HCT116 (cell line): ENCODE results near the gene VIPR2. TPM values are rescaled to one million over a fixed set of nuclear protein-coding genes. Genes with fewer than 3 reads are reported as not detected.
"Not testable (repeated sequence)": the region's sequence is repeated elsewhere in the genome, so short reads cannot be mapped to it uniquely, and the experiment has no call there.

ENCODE experiments used
- ATAC-seq: fragments of 200-7000 bp; cut with Tn5 transposase; 2 replicates; pipeline ENCODE4 v1.9.1; 2020; ENCODE audit warnings: mild to moderate bottlenecking, moderate library complexity
- BruUV-seq: library from RNA; stranded (reverse); fragments of 400-500 nt; replicated peaks from 2 replicates; lab custom pipeline; 2021; lab: Mats Ljungman, UMichigan
- CTCF ChIA-PET: fragments of 300-600 bp; sonication (Branson Sonifier 250); formaldehyde crosslinking; loops from one replicate; lab custom pipeline; 2021; ENCODE audit warnings: antibody characterized with exemption; lab: Charles Lee
- POLR2A ChIA-PET: fragments of 300-600, 350-600 bp; sonication (Branson Sonifier 250); formaldehyde crosslinking; loops from one replicate; lab custom pipeline; 2021; ENCODE audit warnings: antibody characterized with exemption; lab: Charles Lee
- RAD21 ChIA-PET, 2 experiments: fragments of 300-600 bp; sonication (Branson Sonifier 250); formaldehyde crosslinking; loops; one replicate each; lab custom pipeline; 2023; ENCODE audit warnings: low total read pairs in 2 of 2; ENCODE audit not compliant: uncharacterized antibody in 2 of 2, unreplicated experiment in 2 of 2, low non-redundant PET in 1 of 2; lab: Charles Lee
- DNase-seq: peaks from one replicate; pipeline ENCODE4 v3.0.0-alpha.2; 2010; ENCODE audit warnings: low read depth, low spot score
- H2AFZ ChIP-seq: fragments of 200-600 bp; shearing (Covaris generic), sonication (generic); 2 replicates; pipeline ENCODE4 v1.6.1; 2017; ENCODE audit warnings: low read depth, mixed run types, mixed read lengths, antibody characterized with exemption, low read length; ENCODE audit not compliant: poor library complexity, severe bottlenecking
- H3K27ac ChIP-seq: 2 replicates; pipeline ENCODE4 v1.5.1; 2012; ENCODE audit warnings: low read depth, low read length
- H3K27me3 ChIP-seq: fragments of 200-600 bp; sonication (generic); 2 replicates; pipeline ENCODE4 v1.6.1; 2016; ENCODE audit warnings: mixed run types, low read length, mixed read lengths; ENCODE audit not compliant: insufficient read depth
- H3K36me3 ChIP-seq, 2 experiments: fragments of 200-500 bp in 1 of 2; fragments of 200-600 bp in 1 of 2; sonication (Bioruptor generic) in 1 of 2; sonication (generic) in 1 of 2; 2 replicates each; pipeline versions ENCODE4 v1.5.1 to v1.6.1; 2014 to 2016; ENCODE audit warnings: low read length in 2 of 2, inconsistent platforms in 1 of 2, mixed read lengths in 1 of 2, mixed run types in 1 of 2; ENCODE audit not compliant: insufficient read depth in 2 of 2, control insufficient read depth in 1 of 2
- H3K4me1 ChIP-seq, 2 experiments: fragments of 200-600 bp in 1 of 2; sonication (generic) in 1 of 2; 2 replicates each; pipeline versions ENCODE4 v1.5.1 to v1.6.1; 2012 to 2017; ENCODE audit warnings: low read length in 2 of 2, inconsistent platforms in 1 of 2, mild to moderate bottlenecking in 1 of 2, mixed read lengths in 1 of 2, mixed run types in 1 of 2, moderate library complexity in 1 of 2; ENCODE audit not compliant: insufficient read depth in 2 of 2, control insufficient read depth in 1 of 2
- H3K4me2 ChIP-seq: fragments of 200-600 bp; sonication (generic); 2 replicates; pipeline ENCODE4 v1.6.1; 2017; ENCODE audit warnings: mixed run types, low read length, mixed read lengths
- H3K4me3 ChIP-seq, 2 experiments: fragments of 200-600 bp in 1 of 2; sonication (generic) in 1 of 2; replicated peaks in 1 of 2; 2 replicates each; pipeline ENCODE4 v1.5.1; 2011 to 2016; ENCODE audit warnings: low read length in 2 of 2, control low read depth in 1 of 2, low read depth in 1 of 2, mild to moderate bottlenecking in 1 of 2, mixed read lengths in 1 of 2, mixed run types in 1 of 2
- H3K79me2 ChIP-seq: fragments of 200-600 bp; sonication (generic); 2 replicates; pipeline ENCODE4 v1.6.1; 2017; ENCODE audit warnings: mild to moderate bottlenecking, mixed run types, low read length, moderate library complexity, mixed read lengths; ENCODE audit not compliant: insufficient read depth
- H3K9ac ChIP-seq: fragments of 200-600 bp; sonication (generic); 2 replicates; pipeline ENCODE4 v1.6.1; 2016; ENCODE audit warnings: low read length, mixed read lengths
- H3K9me2 ChIP-seq: fragments of 200-600 bp; sonication (generic), shearing (Covaris generic); 2 replicates; pipeline ENCODE4 v1.6.1; 2017; ENCODE audit warnings: mixed run types, mild to moderate bottlenecking, moderate library complexity; ENCODE audit not compliant: insufficient read depth
- H3K9me3 ChIP-seq, 2 experiments: fragments of 200-500 bp in 1 of 2; fragments of 200-600 bp in 1 of 2; sonication (Bioruptor generic) in 1 of 2; sonication (generic) in 1 of 2; 2 replicates each; pipeline ENCODE4 v1.6.1; 2014 to 2017; ENCODE audit warnings: low read length in 2 of 2, mixed read lengths in 2 of 2, inconsistent platforms in 1 of 2, low read depth in 1 of 2, mild to moderate bottlenecking in 1 of 2, mixed run types in 1 of 2, moderate library complexity in 1 of 2; ENCODE audit not compliant: control insufficient read depth in 1 of 2, insufficient read depth in 1 of 2
- H4K20me1 ChIP-seq: fragments of 200-600 bp; sonication (generic), shearing (Covaris generic); 2 replicates; pipeline ENCODE4 v1.6.1; 2017; ENCODE audit warnings: mixed run types, mild to moderate bottlenecking, moderate library complexity; ENCODE audit not compliant: insufficient read depth
- EGR1 ChIP-seq: IDR thresholded peaks from 2 replicates; pipeline ENCODE4 v1.6.1; 2012; ENCODE audit warnings: low read depth
- POLR2A ChIP-seq: IDR thresholded peaks from 2 replicates; pipeline ENCODE4 v1.7.0; 2011; ENCODE audit warnings: borderline replicate concordance; ENCODE audit not compliant: insufficient read depth, insufficient read length; ENCODE audit errors: extremely low read depth
- SIN3A ChIP-seq: IDR thresholded peaks from 2 replicates; pipeline ENCODE4 v1.6.1; 2012; ENCODE audit warnings: low read depth
- YY1 ChIP-seq: IDR thresholded peaks from 2 replicates; pipeline ENCODE4 v1.6.1; 2011; ENCODE audit warnings: low read length, low read depth, moderate library complexity, mild to moderate bottlenecking; ENCODE audit not compliant: insufficient replicate concordance; ENCODE audit errors: extremely low read depth
- intact Hi-C: fragments of 100-400 bp; cut with micrococcal nuclease; formaldehyde crosslinking; loops from 2 replicates; pipeline ENCODE4 v1.10.0; 2022
- total RNA-seq: library from RNA; stranded (reverse); gene quantifications from one replicate; pipeline ENCODE4 v1.2.1, GENCODE V29; 2021; ENCODE audit not compliant: unreplicated experiment
- TF ChIP-seq, protein P1 (sequence below): IDR thresholded peaks from 2 replicates; pipeline ENCODE4 v1.6.1; 2011; ENCODE audit warnings: mild to moderate bottlenecking, low read length, moderate library complexity; ENCODE audit not compliant: insufficient replicate concordance; ENCODE audit errors: extremely low read depth

VIPR2 gene
- total RNA-seq, 1 experiment from 2014 or later, result 0.10 TPM

DNA sequence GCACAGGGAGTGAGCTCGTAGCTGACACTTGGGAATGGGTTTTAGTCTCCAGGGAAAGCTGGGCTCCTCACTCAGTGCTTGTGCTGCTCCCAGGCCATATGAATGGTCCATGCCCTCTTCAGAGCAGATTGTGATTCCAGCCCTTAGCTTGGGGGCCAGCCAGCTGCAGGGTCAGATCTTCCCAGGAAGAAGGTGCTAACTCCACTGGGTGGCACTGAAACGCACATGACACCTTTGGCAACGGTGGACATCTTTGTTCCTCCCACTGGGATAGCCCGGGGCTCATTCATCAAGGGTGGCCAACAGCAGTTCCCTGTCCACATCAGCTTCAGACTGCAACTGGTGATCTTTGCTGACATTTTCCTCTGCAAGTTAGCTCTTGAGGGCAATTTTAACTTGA, 159.1 kb downstream of the VIPR2 start (continued):
- TF ChIP-seq YY1 (no peak), POLR2A (no peak), SIN3A (no peak), EGR1 (no peak)
- TF ChIP-seq, protein P1, sequence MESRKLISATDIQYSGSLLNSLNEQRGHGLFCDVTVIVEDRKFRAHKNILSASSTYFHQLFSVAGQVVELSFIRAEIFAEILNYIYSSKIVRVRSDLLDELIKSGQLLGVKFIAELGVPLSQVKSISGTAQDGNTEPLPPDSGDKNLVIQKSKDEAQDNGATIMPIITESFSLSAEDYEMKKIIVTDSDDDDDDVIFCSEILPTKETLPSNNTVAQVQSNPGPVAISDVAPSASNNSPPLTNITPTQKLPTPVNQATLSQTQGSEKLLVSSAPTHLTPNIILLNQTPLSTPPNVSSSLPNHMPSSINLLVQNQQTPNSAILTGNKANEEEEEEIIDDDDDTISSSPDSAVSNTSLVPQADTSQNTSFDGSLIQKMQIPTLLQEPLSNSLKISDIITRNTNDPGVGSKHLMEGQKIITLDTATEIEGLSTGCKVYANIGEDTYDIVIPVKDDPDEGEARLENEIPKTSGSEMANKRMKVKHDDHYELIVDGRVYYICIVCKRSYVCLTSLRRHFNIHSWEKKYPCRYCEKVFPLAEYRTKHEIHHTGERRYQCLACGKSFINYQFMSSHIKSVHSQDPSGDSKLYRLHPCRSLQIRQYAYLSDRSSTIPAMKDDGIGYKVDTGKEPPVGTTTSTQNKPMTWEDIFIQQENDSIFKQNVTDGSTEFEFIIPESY, result no peak

DNA sequence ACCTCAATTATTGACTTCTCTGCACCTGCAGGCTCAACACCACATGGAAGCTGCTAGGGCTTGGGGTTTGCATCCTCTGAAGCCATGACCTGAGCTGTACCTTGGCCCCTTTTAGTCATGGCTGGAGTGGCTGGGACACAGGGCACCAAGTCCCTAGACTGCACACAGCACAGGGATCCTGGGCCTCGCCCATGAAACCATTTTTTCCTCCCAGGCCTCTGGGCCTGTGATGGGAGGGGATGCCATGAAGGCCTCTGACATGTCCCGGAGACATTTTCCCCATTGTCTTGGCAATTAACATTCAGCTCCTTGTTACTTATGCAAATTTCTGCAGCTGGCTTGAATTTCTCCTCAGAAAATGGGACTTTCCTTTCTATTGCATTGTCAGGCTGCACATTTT, 160.7 kb downstream of the VIPR2 start:
- H2AFZ ChIP-seq, RAD21 ChIA-PET, H3K79me2 ChIP-seq, POLR2A ChIA-PET, H3K27me3 ChIP-seq, H3K4me3 ChIP-seq, H3K9me2 ChIP-seq, H3K4me2 ChIP-seq, CTCF ChIA-PET, H3K27ac ChIP-seq, H3K9ac ChIP-seq, ATAC-seq, intact Hi-C loops, H3K4me1 ChIP-seq, BruUV-seq, DNase-seq, H4K20me1 ChIP-seq, H3K36me3 ChIP-seq: not testable (repeated sequence)
- H3K9me3 ChIP-seq, result peaks cover 22 to 27% of the 10 kb centered on the region in 2 experiments; a peak in 3 of 4 replicates

DNA sequence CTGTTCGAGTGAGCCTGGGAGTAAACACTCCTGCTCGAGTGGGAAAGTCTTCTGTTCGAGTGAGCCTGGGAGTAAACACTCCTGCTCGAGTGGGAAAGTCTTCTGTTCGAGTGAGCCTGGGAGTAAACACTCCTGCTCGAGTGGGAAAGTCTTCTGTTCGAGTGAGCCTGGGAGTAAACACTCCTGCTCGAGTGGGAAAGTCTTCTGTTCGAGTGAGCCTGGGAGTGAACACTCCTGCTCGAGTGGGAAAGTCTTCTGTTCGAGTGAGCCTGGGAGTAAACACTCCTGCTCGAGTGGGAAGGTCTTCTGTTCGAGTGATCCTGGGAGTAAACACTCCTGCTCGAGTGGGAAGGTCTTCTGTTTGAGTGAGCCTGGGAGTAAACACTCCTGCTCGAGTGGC, 162.6 kb downstream of the VIPR2 start:
- H3K79me2 ChIP-seq, ATAC-seq, POLR2A ChIA-PET, H4K20me1 ChIP-seq, H3K4me3 ChIP-seq, RAD21 ChIA-PET, intact Hi-C loops, H3K36me3 ChIP-seq, DNase-seq, H3K27me3 ChIP-seq, H3K9me2 ChIP-seq, H2AFZ ChIP-seq, H3K4me1 ChIP-seq, H3K9ac ChIP-seq, BruUV-seq, H3K27ac ChIP-seq, H3K4me2 ChIP-seq, CTCF ChIA-PET: not testable (repeated sequence)
- peaks cover 22 to 27% of the 10 kb centered on the region in 2 experiments; a peak in 3 of 4 replicates for H3K9me3 ChIP-seq
